ENCODE results near the gene NAA20.

NAA20 gene

GRCh38 chr20:20079102-20079784 is 62.1 kb downstream of the NAA20 start:
- no peak for DNase-seq
